Measurements from ENCODE around the gene PPT1. TPM values are rescaled to one million over a fixed set of nuclear protein-coding genes. Genes with fewer than 3 reads are reported as not detected.
A peak's percentile ranks its signal among the peaks of the same experiment; 100 is the strongest.

PPT1 gene
- total RNA-seq, 1 experiment from 2014 or later, result 46.8 TPM

GRCh38 chr1:40040511-40041465, 56.3 kb downstream of the PPT1 start, which contains the start of gene CAP1 (continued):
- peak; percentile 52; the same call in 1 of the 2 replicates for TF ChIP-seq ZFX (IDR thresholded peaks at IDR 0.05)
- peak; percentile 36 for TF ChIP-seq ZBTB33 (IDR thresholded peaks at IDR 0.05; ENCODE audit: extremely low read depth, insufficient replicate concordance, low read length)

- BruUV-seq (replicated peaks), result no TSS peak
- H3K36me3 ChIP-seq (ENCODE audit: control insufficient read depth in 1 of 2, insufficient read depth in 2 of 2, low read length in 2 of 2), result peaks cover 5 to 8% of the 10 kb centered on the region in 2 experiments; a peak in 2 of 4 replicates
- H3K4me2 ChIP-seq (ENCODE audit: low read length), result peak overlapping the region; percentile 89
- ChIA-PET POLR2A (interaction anchor here (0.8 to 1.3 kb wide), 2 partner anchors 9 to 18 kb away, joined by 3 to 4 read pairs; no protein-coding TSS in a partner anchor), RAD21 (ENCODE audit: low non-redundant PET in 1 of 2, low total read pairs in 2 of 2, uncharacterized antibody in 2 of 2, unreplicated experiment in 2 of 2) (interaction anchor here in 1 of 2 experiments (0.7 kb wide), 1 partner anchor 156 kb away, joined by 3 read pairs; no protein-coding TSS in a partner anchor), CTCF (interaction anchor here (1.0 to 2.8 kb wide), 3 partner anchors 104 to 299 kb away, joined by 3 to 9 read pairs (median 5); no protein-coding TSS in a partner anchor)
- peak overlapping the region; percentile 72 for H2AFZ ChIP-seq (ENCODE audit: low read depth, low read length, poor library complexity, severe bottlenecking)
- peak; percentile 70 for DNase-seq (ENCODE audit: low read depth, low spot score)
- H3K4me3 ChIP-seq (replicated peaks in 1 of 2; ENCODE audit: low read depth in 1 of 2, low read length in 2 of 2), result peak overlapping the region; percentile 91 to 95
- H3K4me1 ChIP-seq (ENCODE audit: control insufficient read depth in 1 of 2, insufficient read depth in 2 of 2, low read length in 2 of 2), result peaks cover 15 to 25% of the 10 kb centered on the region in 2 experiments
- no peaks in the 10 kb centered on the region for H3K9me3 ChIP-seq (ENCODE audit: control insufficient read depth in 1 of 2, insufficient read depth in 1 of 2, low read depth in 1 of 2, low read length in 2 of 2)
- no peaks in the 10 kb centered on the region for H3K9me2 ChIP-seq (ENCODE audit: insufficient read depth)
- H4K20me1 ChIP-seq (ENCODE audit: insufficient read depth), result 0 out of 2 replicates have a peak, but pooled peaks cover 5% of the 10 kb centered on the region
- peak overlapping the region; percentile 92 for H3K9ac ChIP-seq (ENCODE audit: low read length)
- peaks cover 44% of the 10 kb centered on the region for H3K79me2 ChIP-seq (ENCODE audit: insufficient read depth, low read length)
- intact Hi-C loops (cut with micrococcal nuclease), result loop anchor here (5.0 kb wide), 1 partner anchor 217 kb away; the partner anchor contains the start of gene ZMPSTE24
- peak overlapping the region; percentile 89 for H3K27ac ChIP-seq (ENCODE audit: low read depth, low read length)
- peak; percentile 77 for ATAC-seq
- no peaks in the 10 kb centered on the region for H3K27me3 ChIP-seq (ENCODE audit: insufficient read depth, low read length)
- TF ChIP-seq YY1 (IDR thresholded peaks at IDR 0.05; ENCODE audit: extremely low read depth, insufficient replicate concordance, low read depth, low read length) (peak; percentile 21), ZNF274 (IDR thresholded peaks at IDR 0.05; ENCODE audit: low read depth, low read length) (no peak), EZH2 (IDR thresholded peaks at IDR 0.05) (no peak), SRF (IDR thresholded peaks at IDR 0.05; ENCODE audit: low read depth) (peak; percentile 99), CBX3 (IDR thresholded peaks at IDR 0.05; ENCODE audit: low read depth) (no peak), CTCF (IDR thresholded peaks at IDR 0.05 in 2 of 3, conservative IDR thresholded peaks at IDR 0.05 in 1 of 3; ENCODE audit: borderline replicate concordance in 1 of 3, insufficient read depth in 1 of 3, low read depth in 2 of 3, low read length in 2 of 3) (no peak), POLR2AphosphoS5 (IDR thresholded peaks at IDR 0.05; ENCODE audit: low read depth, low read length) (peak; percentile 69), SP1 (IDR thresholded peaks at IDR 0.05; ENCODE audit: low read depth) (peak; percentile 57; the same call in 1 of the 2 replicates), ZFX (IDR thresholded peaks at IDR 0.05) (peak; percentile 57; the same call in 1 of the 2 replicates), ZBTB33 (IDR thresholded peaks at IDR 0.05; ENCODE audit: extremely low read depth, insufficient replicate concordance, low read length) (no peak), EGR1 (IDR thresholded peaks at IDR 0.05; ENCODE audit: low read depth) (no peak), JUND (IDR thresholded peaks at IDR 0.05) (no peak), SIN3A (IDR thresholded peaks at IDR 0.05; ENCODE audit: low read depth) (peak; percentile 78), TCF7L2 (IDR thresholded peaks at IDR 0.05; ENCODE audit: borderline replicate concordance, extremely low read depth, insufficient read depth, insufficient read length) (peak; percentile 12)
Observed at GRCh38 chr1:40039757-40040510, 57.1 kb downstream of the PPT1 start.

Data from HCT116 (cell line).